AG08395 (cell line): ENCODE results near the gene GCN1.
"Not testable (repeated sequence)": the region's sequence is repeated elsewhere in the genome, so short reads cannot be mapped to it uniquely, and the experiment has no call there.

Experiments
- DNase-seq: peaks from one replicate; pipeline ENCODE4 v3.0.0; 2012; ENCODE audit warnings: mixed read lengths, low spot score

The GCN1 gene

GRCh38 chr12:120194534-120195395 is at the start of gene GCN1:
GCN1 (minus strand) TSS chr12:120194715; CDS start chr12:120194697, 18 bp downstream.
- DNase-seq = peak; percentile 90

GRCh38 chr12:120242971-120243699 is 48.6 kb upstream of the GCN1 start:
- no peak for DNase-seq

GRCh38 chr12:120242275-120242799 is 47.8 kb upstream of the GCN1 start:
- DNase-seq = no peak

DNA sequence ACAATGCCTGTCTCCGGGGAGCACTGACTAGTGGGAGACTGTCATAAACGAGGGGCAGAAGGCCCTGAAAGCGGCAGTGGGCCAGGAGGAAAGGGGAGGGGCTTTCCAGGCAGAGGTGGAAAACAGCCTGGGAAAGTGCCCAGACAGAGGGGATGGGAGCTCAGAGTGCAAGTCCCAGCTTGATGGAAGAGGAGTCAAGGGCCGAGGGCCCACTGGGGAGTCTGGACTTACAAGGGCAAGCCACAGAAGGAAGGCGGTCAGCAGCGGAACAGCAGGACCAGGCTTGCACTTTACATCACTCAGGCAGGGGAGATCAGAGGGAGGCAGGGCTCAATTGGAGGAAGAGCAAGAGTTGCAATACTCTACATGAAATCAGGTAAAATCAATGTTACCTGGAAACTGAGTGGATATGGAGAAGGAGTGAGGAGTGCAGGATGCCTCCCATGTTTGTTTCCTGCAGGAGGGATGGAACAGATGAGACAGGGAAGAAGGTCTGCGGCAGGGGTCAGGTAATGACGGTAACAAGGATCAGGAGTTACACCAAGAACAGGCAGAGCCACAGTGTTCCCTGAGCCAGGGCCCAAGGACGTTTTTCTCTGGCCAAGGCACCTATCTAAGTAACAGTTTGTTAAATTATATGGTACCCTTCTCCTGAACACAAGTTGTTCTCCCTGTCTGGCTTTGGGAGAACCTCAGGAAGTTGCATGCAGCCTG is 47.2 kb upstream of the GCN1 start:
- DNase-seq = no peak

- no peak for DNase-seq
These were observed 45.9 kb upstream of the GCN1 start for GRCh38 chr12:120240495-120240833.

DNA sequence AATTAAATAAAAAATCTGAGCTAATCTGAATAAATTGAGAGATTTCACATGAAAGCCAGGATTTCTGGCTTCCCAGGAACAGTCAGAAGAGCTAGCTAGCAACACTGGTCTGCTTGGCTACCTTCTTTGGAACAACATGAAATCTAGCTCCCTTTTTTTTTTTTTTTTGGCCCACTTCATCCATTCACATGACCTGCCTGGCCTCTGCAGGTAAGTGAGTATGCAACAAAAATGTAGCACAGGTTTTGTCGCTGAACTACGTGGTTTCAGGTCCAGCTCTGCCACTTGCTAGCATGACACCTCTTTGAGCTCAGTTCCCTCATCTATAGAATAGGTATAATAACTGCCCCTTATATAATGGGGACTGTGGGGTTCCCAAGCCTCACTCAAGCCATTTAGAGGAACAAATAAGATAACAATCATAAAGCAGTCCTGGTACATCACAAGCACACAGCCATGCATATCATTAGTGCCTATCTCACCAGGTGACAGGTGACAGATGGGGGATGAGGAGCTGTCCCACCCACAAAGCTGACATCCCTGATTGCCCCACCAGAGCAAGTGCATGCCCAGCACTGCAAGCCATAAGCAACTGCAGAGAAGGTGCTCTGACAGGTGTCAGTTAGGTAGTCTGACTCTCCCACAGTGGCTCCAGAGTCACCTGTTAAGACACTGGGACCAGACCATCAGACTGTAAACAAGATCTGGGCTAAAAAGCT is 45.4 kb upstream of the GCN1 start:
- DNase-seq = no peak

DNA sequence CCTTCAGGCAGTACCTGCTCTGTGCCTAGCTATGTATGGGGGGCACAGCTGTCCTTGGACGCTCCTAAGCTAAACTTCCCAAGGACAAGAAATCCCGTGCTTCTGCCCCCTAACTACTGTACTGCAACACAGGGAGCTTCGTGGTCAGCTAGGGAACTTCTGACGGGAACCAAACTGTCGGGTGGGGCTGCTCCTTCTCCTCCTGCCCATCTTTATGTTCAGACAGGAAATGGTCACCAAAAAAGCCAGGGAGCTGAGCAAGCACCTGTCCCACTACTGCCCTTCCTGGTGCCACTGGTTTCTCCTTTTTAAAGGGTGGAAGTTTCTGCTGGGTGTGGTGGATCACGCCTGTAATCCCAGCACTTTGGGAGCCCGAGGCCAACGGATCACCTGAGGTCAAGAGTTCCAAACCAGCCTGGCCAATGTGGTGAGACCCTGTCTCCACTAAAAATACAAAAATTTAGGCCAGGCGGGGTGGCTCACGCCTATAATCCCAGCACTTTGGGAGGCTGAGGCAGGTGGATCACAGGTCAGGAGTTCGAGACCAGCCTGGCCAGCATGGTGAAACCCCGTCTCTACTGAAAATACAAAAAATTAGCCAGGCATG is 44.4 kb upstream of the GCN1 start:
- no peak for DNase-seq

DNA sequence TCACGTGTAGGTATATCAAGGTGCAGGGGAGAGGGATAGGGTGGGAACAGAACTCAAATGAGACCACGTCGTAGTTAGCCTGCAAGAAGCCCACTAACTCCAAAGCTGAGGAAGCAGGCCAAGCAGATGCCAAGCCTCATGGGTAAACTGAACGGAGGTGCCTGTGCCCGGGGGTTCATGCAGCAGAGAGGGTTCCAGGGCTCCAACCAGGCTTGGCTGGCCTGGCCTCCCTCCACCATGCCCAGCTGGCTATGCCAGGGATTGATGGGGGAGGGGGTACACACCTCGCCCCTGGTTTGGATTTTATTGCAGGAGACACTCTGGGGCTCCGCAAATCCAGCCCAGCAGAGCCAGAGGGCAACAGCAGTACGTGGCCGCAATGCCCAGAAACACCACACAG is 43.7 kb upstream of the GCN1 start:
- no peak for DNase-seq

- peak; percentile 92 for DNase-seq
These were observed 43.1 kb upstream of the GCN1 start for GRCh38 chr12:120237360-120238171.

DNA sequence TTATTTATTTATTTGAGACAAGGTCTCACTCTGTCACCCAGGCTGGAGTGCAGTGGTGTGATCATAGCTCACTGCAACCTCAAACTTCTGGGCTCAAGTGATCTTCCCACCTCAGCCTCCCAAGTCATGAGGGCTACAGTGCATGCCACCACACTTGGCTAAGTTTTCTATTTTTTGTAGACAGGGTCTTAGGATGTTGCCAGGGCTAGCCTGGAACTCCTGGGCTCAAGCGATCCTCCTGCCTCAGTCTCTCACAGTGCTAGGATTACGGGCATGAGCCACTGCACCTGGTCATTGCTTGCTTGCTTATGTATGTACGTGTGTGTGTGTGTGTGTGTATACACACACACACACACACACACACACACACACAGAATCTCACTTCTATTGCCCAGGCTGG is 42.3 kb upstream of the GCN1 start:
- DNase-seq = not testable (repeated sequence)

DNA sequence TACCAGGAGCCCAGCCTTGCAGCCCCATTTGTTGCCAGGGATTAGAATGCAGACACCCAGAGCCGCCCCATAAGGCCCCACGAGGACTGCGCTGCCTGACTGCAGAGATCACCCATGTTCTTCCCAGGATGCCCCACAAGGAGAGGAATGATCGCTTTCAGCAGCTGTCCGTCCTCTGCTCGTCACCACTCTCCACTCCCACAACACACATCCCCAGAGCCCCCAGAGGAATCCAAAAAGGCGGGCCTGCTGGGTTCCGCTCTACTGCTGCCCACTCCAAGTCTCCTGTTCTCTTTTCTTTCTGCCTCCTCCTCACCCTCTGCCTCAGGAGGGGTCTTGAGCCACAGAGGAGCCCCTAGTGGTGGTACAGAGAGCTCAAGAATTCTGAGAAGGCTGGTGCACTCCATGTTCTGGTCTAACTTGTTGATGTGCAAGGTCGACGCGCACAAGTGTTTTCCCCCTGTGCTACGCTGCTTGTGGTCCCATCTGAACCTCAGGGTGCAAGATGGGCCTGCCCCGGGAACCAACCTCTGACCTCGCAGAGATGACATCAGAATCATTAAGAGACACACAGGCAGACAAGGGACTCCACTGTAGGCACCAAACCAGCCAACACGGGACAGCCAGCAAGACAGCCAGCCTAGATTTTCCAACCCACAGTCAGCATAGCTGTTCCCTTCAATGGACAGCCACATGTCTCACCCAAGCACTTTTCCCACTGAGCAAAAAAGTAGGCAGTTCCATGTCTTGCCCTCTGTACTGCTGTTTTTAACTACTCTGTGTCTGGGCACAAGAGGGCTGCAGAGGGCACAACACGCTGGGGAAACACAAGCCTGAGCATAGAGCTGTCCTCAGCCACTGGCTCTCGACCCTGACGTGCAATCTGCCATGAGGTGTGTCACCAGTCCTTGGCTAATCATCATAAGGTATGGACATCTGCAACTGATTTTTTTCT is 41.1 kb upstream of the GCN1 start:
- DNase-seq = no peak

- peak; percentile 90 for DNase-seq
These were observed 40.3 kb upstream of the GCN1 start for GRCh38 chr12:120234643-120235368.

GRCh38 chr12:120231316-120232011 is 36.9 kb upstream of the GCN1 start:
- DNase-seq = peak; percentile 86

- no peak for DNase-seq
These were observed 36.4 kb upstream of the GCN1 start for GRCh38 chr12:120230974-120231315.

GRCh38 chr12:120230326-120230973 is 35.9 kb upstream of the GCN1 start:
- DNase-seq = peak; percentile 90

- DNase-seq = no peak
These were observed 35.2 kb upstream of the GCN1 start for GRCh38 chr12:120229487-120230325.

GRCh38 chr12:120229071-120229486 is 34.6 kb upstream of the GCN1 start:
- no peak for DNase-seq
